ENCODE measurements around the gene TMC2.
A peak's percentile ranks its signal among the peaks of the same experiment; 100 is the strongest.
"Not testable (repeated sequence)": the region's sequence is repeated elsewhere in the genome, so short reads cannot be mapped to it uniquely, and the experiment has no call there.

The TMC2 gene, protein sequence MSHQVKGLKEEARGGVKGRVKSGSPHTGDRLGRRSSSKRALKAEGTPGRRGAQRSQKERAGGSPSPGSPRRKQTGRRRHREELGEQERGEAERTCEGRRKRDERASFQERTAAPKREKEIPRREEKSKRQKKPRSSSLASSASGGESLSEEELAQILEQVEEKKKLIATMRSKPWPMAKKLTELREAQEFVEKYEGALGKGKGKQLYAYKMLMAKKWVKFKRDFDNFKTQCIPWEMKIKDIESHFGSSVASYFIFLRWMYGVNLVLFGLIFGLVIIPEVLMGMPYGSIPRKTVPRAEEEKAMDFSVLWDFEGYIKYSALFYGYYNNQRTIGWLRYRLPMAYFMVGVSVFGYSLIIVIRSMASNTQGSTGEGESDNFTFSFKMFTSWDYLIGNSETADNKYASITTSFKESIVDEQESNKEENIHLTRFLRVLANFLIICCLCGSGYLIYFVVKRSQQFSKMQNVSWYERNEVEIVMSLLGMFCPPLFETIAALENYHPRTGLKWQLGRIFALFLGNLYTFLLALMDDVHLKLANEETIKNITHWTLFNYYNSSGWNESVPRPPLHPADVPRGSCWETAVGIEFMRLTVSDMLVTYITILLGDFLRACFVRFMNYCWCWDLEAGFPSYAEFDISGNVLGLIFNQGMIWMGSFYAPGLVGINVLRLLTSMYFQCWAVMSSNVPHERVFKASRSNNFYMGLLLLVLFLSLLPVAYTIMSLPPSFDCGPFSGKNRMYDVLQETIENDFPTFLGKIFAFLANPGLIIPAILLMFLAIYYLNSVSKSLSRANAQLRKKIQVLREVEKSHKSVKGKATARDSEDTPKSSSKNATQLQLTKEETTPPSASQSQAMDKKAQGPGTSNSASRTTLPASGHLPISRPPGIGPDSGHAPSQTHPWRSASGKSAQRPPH

DNA sequence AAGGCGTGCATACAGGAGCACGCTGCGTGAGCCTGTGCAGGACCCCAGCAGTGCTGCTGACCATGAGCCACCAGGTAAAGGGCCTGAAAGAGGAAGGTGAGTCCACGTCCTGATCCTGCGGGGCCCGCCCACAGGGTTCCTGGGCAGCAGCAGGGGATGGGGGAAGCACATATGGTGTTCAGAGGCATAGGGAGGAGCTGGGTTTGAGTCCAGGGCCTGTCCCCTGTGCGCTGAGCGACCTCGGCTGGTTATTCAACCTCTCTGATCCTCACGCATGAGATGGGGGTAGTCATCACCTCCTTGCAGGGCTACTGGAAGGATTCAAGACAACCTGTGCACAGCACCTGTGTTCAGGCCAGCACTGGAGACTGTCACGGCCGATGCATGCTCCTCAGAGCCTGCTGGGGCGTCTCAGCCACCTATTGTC is at the start of gene TMC2:
TSS of gene TMC2 (plus strand) at position 14 of the 427 bp plus-strand sequence. CDS start at position 63, 49 bp downstream.
- no peak for DNase-seq (ENCODE audit: low read depth in 2 of 2)

DNA sequence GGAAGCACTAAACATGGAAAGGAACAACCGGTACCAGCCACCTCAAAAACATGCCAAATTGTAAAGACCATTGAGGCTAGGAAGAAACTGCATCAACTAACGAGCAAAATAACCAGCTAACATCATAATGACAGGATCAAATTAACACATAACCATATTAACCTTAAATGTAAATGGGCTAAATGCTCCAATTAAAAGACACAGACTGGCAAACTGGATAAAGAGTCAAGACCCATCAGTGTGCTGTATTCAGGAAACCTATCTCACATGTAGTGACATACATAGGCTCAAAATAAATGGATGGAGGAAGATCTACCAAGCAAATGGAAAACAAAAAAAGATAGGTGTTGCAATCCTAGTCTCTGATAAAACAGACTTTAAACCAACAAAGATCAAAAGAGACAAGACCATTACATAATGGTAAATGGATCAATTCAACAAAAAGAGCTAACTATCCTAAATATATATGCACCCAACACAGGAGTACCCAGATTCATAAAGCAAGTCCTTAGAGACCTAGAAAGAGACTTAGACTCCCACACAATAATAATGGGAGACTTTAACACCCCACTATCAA is 33.5 kb upstream of the TMC2 start:
- not testable (repeated sequence) for DNase-seq (ENCODE audit: low read depth in 2 of 2)

DNA sequence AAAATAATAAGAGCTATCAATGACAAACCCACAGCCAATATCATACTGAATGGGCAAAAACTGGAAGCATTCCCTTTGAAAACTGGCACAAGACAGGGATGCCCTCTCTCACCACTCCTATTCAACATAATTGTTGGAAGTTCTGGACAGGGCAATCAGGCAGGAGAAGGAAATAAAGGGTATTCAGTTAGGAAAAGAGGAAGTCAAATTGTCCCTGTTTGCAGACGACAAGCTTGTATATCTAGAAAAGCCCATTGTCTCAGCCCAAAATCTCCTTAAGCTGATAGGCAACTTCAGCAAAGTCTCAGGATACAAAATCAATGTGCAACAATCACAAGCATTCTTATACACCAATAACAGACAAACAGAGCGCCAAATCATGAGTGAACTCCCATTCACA is 31.6 kb upstream of the TMC2 start:
- not testable (repeated sequence) for DNase-seq (ENCODE audit: low read depth in 2 of 2)

DNA sequence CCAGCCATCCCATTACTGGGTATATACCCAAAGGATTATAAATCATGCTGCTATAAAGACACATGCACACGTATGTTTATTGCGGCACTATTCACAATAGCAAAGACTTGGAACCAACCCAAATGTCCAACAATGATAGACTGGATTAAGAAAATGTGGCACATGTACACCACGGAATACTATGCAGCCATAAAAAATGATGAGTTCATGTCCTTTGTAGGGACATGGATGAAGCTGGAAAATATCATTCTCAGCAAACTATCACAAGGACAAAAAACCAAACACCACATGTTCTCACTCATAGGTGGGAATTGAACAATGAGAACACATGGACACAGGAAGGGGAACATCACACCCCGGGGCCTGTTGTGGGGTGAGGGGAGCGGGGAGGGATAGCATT is 29.9 kb upstream of the TMC2 start:
- not testable (repeated sequence) for DNase-seq (ENCODE audit: low read depth in 2 of 2)

- DNase-seq (ENCODE audit: low read depth in 2 of 2): no peak
These were observed 28.9 kb upstream of the TMC2 start for GRCh38 chr20:2507464-2507863.

- no peak for DNase-seq (ENCODE audit: low read depth in 2 of 2)
These were observed 28.3 kb upstream of the TMC2 start for GRCh38 chr20:2507875-2508630.

DNA sequence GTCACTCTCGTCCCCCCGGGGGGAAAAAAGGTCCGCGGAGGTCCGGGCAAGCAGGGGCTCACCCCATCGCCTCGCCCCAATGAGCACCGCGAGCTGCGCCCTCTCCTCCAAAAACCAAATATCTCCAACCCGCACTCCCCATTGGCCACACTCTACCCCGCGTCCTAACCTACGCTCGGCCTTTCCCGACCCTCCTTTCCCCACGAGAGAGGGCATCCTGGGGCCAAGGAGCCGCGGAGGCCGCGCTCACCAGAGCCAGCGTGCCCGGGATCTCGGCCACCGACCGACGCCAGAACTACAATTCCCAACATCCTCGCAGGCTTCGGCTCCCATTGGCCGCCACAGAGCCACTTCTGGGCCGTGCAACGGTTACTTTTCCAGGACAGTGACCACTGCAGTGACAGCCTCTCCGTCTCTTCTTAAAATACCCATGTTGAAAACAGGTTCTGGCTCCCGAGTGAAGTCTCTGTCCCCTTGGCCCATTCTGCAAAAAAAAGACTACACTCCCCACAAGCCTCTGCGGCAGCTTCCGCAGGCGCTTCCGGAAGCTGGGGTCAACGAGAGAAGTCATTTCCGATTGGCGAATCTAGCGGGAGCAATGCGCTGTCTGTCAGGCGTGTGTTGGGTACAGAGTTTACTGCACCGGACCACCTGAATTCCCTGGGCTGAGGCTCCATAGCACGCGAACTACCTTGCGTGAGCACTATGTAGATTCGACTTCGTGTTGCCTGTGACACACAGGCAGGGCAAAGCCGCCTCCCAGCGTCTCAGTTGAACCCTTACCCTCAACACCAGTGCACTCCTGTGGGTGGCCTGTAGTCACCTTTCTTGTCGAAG is 27.5 kb upstream of the TMC2 start, which contains the start of gene ZNF343:
TSS of gene ZNF343 (minus strand) at position 285 of the 837 bp plus-strand sequence. CDS start 15,020 bp downstream, outside the sequence.
- peak; percentile 44 for DNase-seq (ENCODE audit: low read depth in 2 of 2)

DNA sequence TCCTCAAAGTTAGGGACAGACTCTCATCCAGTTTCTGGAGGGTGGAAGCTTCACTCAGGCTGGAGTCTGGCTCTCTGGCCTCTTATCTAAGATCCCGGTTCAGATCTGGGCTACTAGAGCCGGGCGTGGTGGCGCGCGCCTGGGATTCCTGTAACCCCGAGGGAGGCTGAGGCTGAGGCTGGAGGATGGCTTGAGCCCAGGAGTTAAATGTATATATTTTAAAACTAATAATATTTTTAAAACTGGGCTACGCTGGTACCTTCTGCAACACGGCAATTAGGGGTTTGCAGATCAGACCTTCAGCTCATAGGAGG is 26.9 kb upstream of the TMC2 start:
- no peak for DNase-seq (ENCODE audit: low read depth in 2 of 2)

DNA sequence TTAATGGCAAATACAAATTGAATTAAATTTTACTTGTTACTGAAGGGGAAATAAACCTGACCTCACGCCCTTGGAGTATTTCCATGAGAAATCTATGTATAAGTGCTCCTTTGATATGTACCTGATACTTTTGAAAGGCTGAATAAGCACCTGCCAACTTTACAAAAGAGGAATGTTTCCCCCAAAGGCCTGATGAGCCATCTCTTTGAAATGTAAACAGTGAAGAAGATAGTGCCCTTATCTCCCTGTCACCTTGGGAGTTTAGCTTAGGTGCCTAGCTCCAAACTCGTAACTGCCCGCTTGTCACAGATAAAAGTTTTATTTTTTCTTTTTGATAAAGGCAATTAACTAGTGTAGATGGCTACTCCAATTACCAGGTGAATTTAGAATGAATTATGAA is 26.6 kb upstream of the TMC2 start:
- no peak for DNase-seq (ENCODE audit: low read depth in 2 of 2)

DNA sequence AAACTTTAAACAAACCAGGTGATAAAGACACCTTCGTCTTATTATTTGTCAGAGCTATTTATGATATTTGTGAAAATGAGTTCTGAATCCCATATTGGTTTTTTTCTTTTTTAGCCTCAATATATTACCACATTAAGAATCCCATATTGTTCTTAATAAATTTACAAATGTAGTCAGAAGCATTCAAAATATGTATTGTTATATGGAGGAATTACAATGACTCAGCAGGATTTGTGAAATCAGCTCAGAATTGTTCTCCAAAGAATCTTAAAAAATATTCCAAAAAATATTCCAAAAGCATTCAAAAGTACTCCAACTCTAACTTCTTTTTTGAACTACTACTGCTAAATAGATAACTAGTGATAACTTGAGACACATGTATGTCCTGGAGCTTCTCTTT is 21.2 kb upstream of the TMC2 start:
- DNase-seq (ENCODE audit: low read depth in 2 of 2): no peak

DNA sequence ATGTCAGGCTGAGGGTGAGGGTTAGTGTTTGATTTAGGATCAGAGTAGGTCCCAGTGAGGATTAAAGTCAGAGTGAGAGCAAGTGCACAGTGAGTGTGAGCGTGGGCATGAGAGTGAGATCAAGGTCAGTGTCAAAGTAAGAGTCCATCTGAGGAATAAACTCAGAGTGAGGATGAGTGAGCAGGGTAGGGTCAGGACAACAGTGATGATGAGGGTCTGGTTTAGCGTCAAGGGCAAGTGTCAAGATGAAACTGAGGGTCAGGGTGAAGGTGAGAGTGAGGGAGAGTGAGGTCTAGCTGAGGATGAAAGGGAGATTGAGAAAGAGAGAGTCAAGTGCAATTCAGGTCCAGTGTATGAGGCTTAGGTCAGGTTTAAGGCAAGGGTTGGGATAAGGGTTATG is 20.0 kb upstream of the TMC2 start:
- DNase-seq (ENCODE audit: low read depth in 2 of 2): no peak

GRCh38 chr20:2518096-2518495 is 18.3 kb upstream of the TMC2 start:
- DNase-seq (ENCODE audit: low read depth in 2 of 2): no peak

- no peak for DNase-seq (ENCODE audit: low read depth in 2 of 2)
These were observed 17.8 kb upstream of the TMC2 start for GRCh38 chr20:2518558-2518957.

DNA sequence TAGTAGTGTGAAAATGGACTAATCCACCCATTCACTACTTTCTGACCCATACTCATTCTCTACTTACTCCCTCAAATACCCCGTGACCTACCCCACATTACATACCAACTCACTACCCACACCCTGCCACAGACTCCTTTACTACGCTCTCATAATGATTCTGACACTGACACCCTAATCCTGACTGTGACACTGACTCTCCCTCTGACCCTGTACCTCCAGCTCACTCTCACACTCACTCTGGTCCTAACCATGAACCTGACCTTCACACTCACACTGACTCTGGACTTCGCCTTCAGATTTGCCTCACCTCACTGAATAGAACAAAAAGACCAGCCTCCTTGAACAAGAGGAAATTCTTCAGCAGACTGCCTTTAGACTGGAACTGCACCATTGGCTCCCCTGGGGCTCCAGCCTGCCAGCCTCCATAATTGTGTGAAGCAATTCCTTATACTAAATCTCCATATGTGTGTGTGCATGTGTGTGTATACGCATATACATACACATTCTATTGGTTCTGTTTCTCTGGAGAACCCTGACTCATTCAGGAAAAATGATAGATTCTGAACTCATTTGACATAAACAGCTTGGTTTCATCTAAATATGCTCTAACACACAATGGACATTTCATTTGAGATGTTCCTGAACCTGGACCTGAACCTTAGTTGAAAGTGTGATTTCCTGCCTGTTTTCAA is 17.1 kb upstream of the TMC2 start:
- DNase-seq (ENCODE audit: low read depth in 2 of 2): no peak

- DNase-seq (ENCODE audit: low read depth in 2 of 2): no peak
These were observed 15.8 kb upstream of the TMC2 start for GRCh38 chr20:2520617-2521016.

DNA sequence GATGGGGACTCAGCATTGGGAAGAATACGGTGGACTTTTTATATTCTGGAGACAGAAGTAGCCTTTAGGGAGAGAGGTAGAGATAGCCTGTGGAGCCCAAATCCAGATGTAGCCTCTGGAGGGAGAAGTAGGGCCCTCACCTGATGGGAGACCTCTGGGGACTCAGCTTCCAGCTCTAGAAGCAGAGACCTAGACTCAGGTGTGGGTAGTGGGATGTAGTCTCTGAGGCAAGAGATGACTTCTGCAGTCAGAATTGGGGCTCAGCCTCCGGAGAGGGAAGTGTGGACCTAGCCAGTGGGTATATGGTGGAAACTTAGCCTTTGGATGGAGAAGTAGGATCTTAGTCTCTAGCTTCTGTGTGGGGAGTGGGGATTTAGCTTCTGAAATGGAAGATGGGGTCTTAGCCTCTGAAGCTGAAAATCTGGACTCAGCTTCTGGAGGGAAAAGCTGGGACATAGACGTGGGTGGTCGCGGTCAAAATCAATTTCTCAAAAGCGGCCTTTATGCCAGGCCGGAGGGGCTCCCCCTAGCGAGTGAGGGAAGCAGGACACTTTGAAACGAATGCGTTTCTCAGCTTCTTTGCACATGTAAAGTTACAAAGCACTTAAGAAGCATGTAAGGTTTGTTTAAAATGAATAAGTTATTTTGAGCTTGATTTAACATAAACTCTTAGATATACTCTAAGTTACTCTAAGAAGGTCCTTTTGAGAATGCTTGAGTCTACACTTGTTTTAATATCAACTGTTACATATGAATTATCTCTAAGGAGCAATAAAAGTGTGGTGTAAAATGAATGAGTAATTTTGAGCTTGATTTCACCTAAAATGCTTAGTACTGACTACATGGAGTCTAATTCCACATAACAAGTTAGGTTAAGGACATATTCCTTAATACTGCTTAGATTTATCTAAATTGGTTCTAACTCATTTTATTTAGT is 14.7 kb upstream of the TMC2 start:
- no peak for DNase-seq (ENCODE audit: low read depth in 2 of 2)

DNA sequence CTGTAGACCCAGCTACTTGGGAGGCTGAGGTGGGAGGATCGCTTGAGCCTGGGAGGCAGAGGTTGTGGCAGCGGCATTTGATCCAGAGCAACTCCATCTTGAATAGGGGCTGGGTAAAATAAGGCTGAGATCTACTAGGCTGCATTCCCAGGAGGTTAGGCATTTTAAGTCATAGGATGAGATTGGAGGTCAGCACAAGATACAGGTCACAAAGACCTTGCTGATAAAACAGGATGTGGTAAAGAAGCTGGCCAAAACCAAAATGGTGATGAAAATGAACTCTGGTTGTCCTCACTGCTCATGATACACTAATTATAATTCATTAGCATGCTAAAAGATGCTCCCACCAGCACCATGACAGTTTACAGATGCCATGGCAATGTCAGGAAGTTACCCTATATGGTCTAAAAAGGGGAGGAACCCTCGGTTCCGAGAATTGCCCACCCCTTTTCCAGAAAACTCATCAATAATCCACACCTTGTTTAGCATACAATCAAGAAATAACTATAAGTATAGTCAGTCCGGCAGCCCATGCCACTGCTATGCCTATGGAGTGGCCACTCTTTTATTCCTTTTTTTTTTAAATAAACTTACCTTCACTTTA is 13.4 kb upstream of the TMC2 start:
- not testable (repeated sequence) for DNase-seq (ENCODE audit: low read depth in 2 of 2)

DNA sequence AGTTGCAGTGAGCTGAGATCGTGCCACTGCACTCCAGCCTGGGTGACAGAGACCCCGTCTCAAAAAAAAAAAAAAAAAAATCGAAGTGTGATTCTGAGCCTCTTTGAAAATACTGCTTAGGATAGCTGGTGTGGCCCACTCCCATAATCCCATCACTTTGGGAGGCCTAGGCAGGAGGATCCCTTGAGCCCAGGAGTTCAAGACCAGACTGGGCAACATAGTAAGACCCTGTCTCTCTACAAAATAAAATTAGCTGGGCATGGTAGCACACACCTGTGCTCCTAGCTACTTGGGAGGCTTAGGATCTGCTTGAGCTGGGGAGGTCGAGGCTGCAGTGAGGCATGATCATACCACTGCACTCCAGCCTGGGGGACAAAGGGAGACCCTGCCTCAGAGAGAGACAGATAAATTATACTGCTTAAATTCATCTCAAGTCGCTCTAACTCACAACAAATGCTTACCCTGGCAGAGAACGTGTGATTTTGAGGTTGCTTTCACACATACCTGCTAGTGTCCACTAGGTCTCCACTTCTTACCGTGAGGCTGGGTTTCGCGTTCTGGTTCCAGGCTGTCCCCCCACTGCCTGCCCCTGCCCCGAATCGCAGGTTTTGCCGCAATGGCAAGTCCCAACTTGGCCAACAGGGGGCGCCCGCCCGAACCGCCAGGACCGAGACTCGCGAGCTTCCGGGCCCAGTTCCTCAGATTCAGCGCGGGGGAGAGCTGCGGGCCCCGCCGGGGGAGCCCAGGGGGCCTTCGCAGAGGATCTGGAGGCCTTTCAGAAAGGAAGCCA is 12.3 kb upstream of the TMC2 start:
- DNase-seq (ENCODE audit: low read depth in 2 of 2): peak; percentile 81 to 87

All from stimulated activated CD8-positive, alpha-beta memory T cell treated with anti-CD3 and anti-CD28 coated beads, Interleukin-2, amount 100 ng/mL, for 1 hour (primary cell).